GM23338 (cell line): ENCODE measurements around the gene TSC2. TPM values are rescaled to one million over a fixed set of nuclear protein-coding genes. Genes with fewer than 3 reads are reported as not detected.

Experiments used
- ATAC-seq: fragments of 200-7000 bp; cut with Tn5 transposase; 3 replicates; pipeline ENCODE4 v1.9.1; 2020
- DNase-seq: peaks from one replicate; pipeline ENCODE4 v3.0.0-alpha.2; 2015; ENCODE audit warnings: low spot score
- H2AFZ ChIP-seq: fragments of 200-600 bp; sonication (generic); 2 replicates; pipeline ENCODE4 v1.8.0; 2016; ENCODE audit warnings: antibody characterized with exemption, mild to moderate bottlenecking, moderate library complexity
- H3F3A ChIP-seq: fragments of 200-600 bp; sonication (generic); replicated peaks from 2 replicates; pipeline ENCODE4 v1.8.0; 2017; ENCODE audit warnings: antibody characterized with exemption, mixed run types, low read depth
- H3K27ac ChIP-seq: fragments of 200-600 bp; sonication (generic); 2 replicates; pipeline ENCODE4 v1.6.1; 2016; ENCODE audit warnings: low read depth
- H3K27me3 ChIP-seq: fragments of 200-600 bp; sonication (generic); 2 replicates; pipeline ENCODE4 v1.8.0; 2016; ENCODE audit warnings: mild to moderate bottlenecking, mixed run types, moderate library complexity; ENCODE audit not compliant: insufficient read depth
- H3K36me3 ChIP-seq: fragments of 200-600 bp; sonication (generic); 2 replicates; pipeline ENCODE4 v1.8.0; 2016; ENCODE audit warnings: mild to moderate bottlenecking; ENCODE audit not compliant: insufficient read depth
- H3K4me1 ChIP-seq: fragments of 200-600 bp; sonication (generic); 2 replicates; pipeline ENCODE4 v1.8.0; 2016; ENCODE audit warnings: mild to moderate bottlenecking, moderate library complexity; ENCODE audit not compliant: insufficient read depth
- H3K4me2 ChIP-seq: fragments of 200-600 bp; sonication (generic); 2 replicates; pipeline ENCODE4 v1.7.1; 2017; ENCODE audit warnings: mixed run types
- H3K4me3 ChIP-seq: fragments of 200-600 bp; sonication (generic); 2 replicates; pipeline ENCODE4 v1.6.1; 2016; ENCODE audit warnings: mixed run types
- H3K79me2 ChIP-seq: fragments of 200-600 bp; sonication (generic); replicated peaks from 2 replicates; pipeline ENCODE4 v1.8.0; 2017; ENCODE audit warnings: mild to moderate bottlenecking; ENCODE audit not compliant: insufficient read depth
- H3K9me2 ChIP-seq: fragments of 200-600 bp; sonication (generic); 2 replicates; pipeline ENCODE4 v1.8.0; 2017; ENCODE audit not compliant: insufficient read depth
- H4K20me1 ChIP-seq: fragments of 200-600 bp; sonication (generic); replicated peaks from 2 replicates; pipeline ENCODE4 v1.8.0; 2017; ENCODE audit warnings: mild to moderate bottlenecking; ENCODE audit not compliant: insufficient read depth
- H3K27ac Mint-ChIP-seq: 2 replicates; pipeline ENCODE4 v1.8.0; 2020; ENCODE audit warnings: inconsistent platforms, mild to moderate bottlenecking, moderate library complexity, mixed read lengths
- H3K27me3 Mint-ChIP-seq: 3 replicates; pipeline ENCODE4 v1.8.0; 2022; ENCODE audit warnings: low read depth, mild to moderate bottlenecking, moderate library complexity, mixed read lengths, inconsistent platforms; ENCODE audit not compliant: insufficient read depth, poor library complexity
- H3K36me3 Mint-ChIP-seq: 3 replicates; pipeline ENCODE4 v1.8.0; 2021; ENCODE audit warnings: low read depth, mild to moderate bottlenecking, inconsistent platforms, moderate library complexity, mixed read lengths
- H3K4me1 Mint-ChIP-seq: 3 replicates; pipeline ENCODE4 v1.8.0; 2020; ENCODE audit warnings: mild to moderate bottlenecking, inconsistent platforms, mixed read lengths
- H3K4me3 Mint-ChIP-seq: 3 replicates; pipeline ENCODE4 v1.8.0; 2021; ENCODE audit warnings: moderate library complexity, mild to moderate bottlenecking, inconsistent platforms, mixed read lengths
- H3K9me3 Mint-ChIP-seq: 3 replicates; pipeline ENCODE4 v1.8.0; 2020; ENCODE audit warnings: moderate library complexity, mild to moderate bottlenecking, inconsistent platforms, mixed read lengths
- CREB1 ChIP-seq: fragments of 250-450 bp; sonication (Bioruptor Pico); IDR thresholded peaks from 2 replicates; pipeline ENCODE4 v1.5.0; 2020; ENCODE audit warnings: low read depth, mild to moderate bottlenecking, moderate library complexity
- CTCF ChIP-seq, 2 experiments: fragments of 200-600 bp in 1 of 2; sonication (generic) in 1 of 2; conservative IDR thresholded peaks; 2 replicates each; pipeline versions ENCODE4 v1.5.1 to v1.6.1; 2016 to 2017; ENCODE audit warnings: antibody characterized with exemption in 2 of 2, low read depth in 2 of 2, mild to moderate bottlenecking in 2 of 2, moderate library complexity in 1 of 2
- ETS1 ChIP-seq: IDR thresholded peaks from 2 replicates; pipeline ENCODE4 v1.6.1; 2016; ENCODE audit warnings: antibody characterized with exemption
- EZH2 ChIP-seq: fragments of 200-600 bp; sonication (generic); IDR thresholded peaks from one replicate; pipeline ENCODE4 v1.8.0; 2017; ENCODE audit warnings: antibody characterized with exemption, mild to moderate bottlenecking, low read depth; ENCODE audit not compliant: unreplicated experiment
- EZH2phosphoT487 ChIP-seq: fragments of 200-600 bp; sonication (generic); IDR thresholded peaks from one replicate; pipeline ENCODE4 v1.8.1; 2018; ENCODE audit warnings: antibody characterized with exemption; ENCODE audit not compliant: unreplicated experiment
- JUNB ChIP-seq: IDR thresholded peaks from one replicate; pipeline ENCODE4 v1.6.1; 2016; ENCODE audit warnings: antibody characterized with exemption; ENCODE audit not compliant: unreplicated experiment
- NANOG ChIP-seq: IDR thresholded peaks from 2 replicates; pipeline ENCODE4 v1.6.1; 2016; ENCODE audit warnings: antibody characterized with exemption, borderline replicate concordance
- POLR2AphosphoS5 ChIP-seq: IDR thresholded peaks from 2 replicates; pipeline ENCODE4 v1.6.1; 2016; ENCODE audit warnings: antibody characterized with exemption, low read depth
- REST ChIP-seq: IDR thresholded peaks from one replicate; pipeline ENCODE4 v1.6.1; 2018; ENCODE audit warnings: antibody characterized with exemption; ENCODE audit not compliant: unreplicated experiment
- STAT1 ChIP-seq: IDR thresholded peaks from one replicate; pipeline ENCODE4 v1.6.1; 2016; ENCODE audit warnings: antibody characterized with exemption; ENCODE audit not compliant: unreplicated experiment
- ZNF114 ChIP-seq: fragments of 250-450 bp; sonication (Bioruptor Pico); IDR thresholded peaks from 2 replicates; pipeline ENCODE4 v1.5.0; 2020; ENCODE audit warnings: mild to moderate bottlenecking, moderate library complexity
- ZNF331 ChIP-seq: fragments of 250-450 bp; sonication (Bioruptor Pico); IDR thresholded peaks from 2 replicates; pipeline ENCODE4 v1.5.0; 2020; ENCODE audit warnings: low read depth, mild to moderate bottlenecking, moderate library complexity
- ZNF462 ChIP-seq: fragments of 250-450 bp; sonication (Bioruptor Pico); IDR thresholded peaks from 2 replicates; pipeline ENCODE4 v1.5.0; 2020; ENCODE audit warnings: mild to moderate bottlenecking, moderate library complexity
- polyA plus RNA-seq: library from polyadenylated mRNA; unstranded; fragments of >200 nt; fragmentation: Nextera tagmentation; extraction: Ambion mirVana; gene quantifications from 2 replicates; pipeline ENCODE4 v1.2.1, GENCODE V29; 2016
- total RNA-seq: library from RNA; depleted of rRNA; stranded (reverse); fragments of >200 nt; shearing (Covaris generic); gene quantifications from 2 replicates; pipeline ENCODE4 v1.2.3, GENCODE V29; 2014

Gene TSC2
- total and polyA plus RNA-seq, 2 experiments from 2014 or later, result 40.5 to 93.0 TPM

- H3K36me3 Mint-ChIP-seq, result peaks cover 15% of the 10 kb centered on the region
- no peak overlapping the region for H3K4me3 ChIP-seq
- peaks cover 7% of the 10 kb centered on the region for H3K27me3 Mint-ChIP-seq
- no peaks in the 10 kb centered on the region for H3F3A ChIP-seq
- no peak for DNase-seq
- TF ChIP-seq REST (no peak), POLR2AphosphoS5 (no peak), JUNB (no peak), ZNF331 (CRISPR knock-in tag) (no peak), ZNF114 (no peak), CTCF (conservative IDR thresholded peaks at IDR 0.05; ENCODE audit: low read depth in 2 of 2) (no peak), EZH2 (no peak), STAT1 (no peak), EZH2phosphoT487 (no peak), NANOG (no peak), ETS1 (no peak), CREB1 (no peak), ZNF462 (no peak)
- no peaks in the 10 kb centered on the region for H3K9me3 Mint-ChIP-seq
- no peak for ATAC-seq
- H2AFZ ChIP-seq, result no peak overlapping the region
- H3K9me2 ChIP-seq, result no peaks in the 10 kb centered on the region
- 0 out of 2 replicates have a peak, but pooled peaks cover 8% of the 10 kb centered on the region for H3K36me3 ChIP-seq
- H3K4me3 Mint-ChIP-seq, result no peak overlapping the region
- H3K27ac Mint-ChIP-seq, result no peak overlapping the region
- H3K4me1 Mint-ChIP-seq, result no peaks in the 10 kb centered on the region
- no peaks in the 10 kb centered on the region; the same call in 1 of the 2 replicates for H4K20me1 ChIP-seq
- H3K27ac ChIP-seq, result no peak overlapping the region
- no peaks in the 10 kb centered on the region for H3K79me2 ChIP-seq
- H3K4me1 ChIP-seq, result no peaks in the 10 kb centered on the region
- no peaks in the 10 kb centered on the region for H3K27me3 ChIP-seq
- no peak overlapping the region for H3K4me2 ChIP-seq
Measured at GRCh38 chr16:2063861-2064260, 16.1 kb downstream of the TSC2 start.
